Nucleus accumbens (tissue), 56 donors: ENCODE data around the gene SLC28A1.

Source experiments
- DNase-seq, 56 donors: peaks; one replicate each; lab custom pipeline; 2025; lab: John Stamatoyannopoulos, UW

The SLC28A1 gene

DNA sequence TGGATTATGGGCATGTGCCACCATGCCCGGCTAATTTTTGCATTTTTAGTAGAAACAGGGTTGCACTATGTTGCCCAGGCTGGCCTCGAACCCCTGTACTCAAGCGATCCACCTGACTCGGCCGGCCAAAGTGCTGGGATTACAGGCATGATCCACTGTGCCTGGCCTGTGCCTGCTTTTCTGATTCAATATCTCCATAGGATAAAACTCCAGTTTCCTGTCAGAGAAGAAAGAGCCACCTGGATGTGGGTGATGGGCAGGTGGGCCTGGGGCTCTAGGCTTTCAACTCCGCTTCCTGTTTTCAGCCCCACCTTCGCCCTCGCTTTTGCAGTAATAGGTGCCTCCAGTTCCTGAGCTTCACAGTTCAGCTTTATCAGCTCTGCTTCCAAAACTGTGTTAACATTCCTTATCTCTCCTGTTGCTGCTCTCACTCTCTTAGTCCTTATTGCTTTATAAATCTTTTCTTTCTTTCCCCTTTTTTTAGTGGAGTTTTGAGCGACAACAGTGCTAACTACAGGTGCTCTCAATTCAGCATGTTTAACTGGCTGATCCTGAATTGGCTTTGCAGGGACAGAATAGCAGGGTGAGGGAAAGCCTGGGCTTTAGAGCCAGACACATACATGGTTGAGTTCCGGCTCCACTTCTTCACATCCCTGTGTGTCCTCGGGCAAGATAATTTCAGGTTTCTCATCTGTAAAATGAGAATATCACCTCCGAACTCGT lies 76.1 kb downstream of the SLC28A1 start:
- no peak for DNase-seq

DNA sequence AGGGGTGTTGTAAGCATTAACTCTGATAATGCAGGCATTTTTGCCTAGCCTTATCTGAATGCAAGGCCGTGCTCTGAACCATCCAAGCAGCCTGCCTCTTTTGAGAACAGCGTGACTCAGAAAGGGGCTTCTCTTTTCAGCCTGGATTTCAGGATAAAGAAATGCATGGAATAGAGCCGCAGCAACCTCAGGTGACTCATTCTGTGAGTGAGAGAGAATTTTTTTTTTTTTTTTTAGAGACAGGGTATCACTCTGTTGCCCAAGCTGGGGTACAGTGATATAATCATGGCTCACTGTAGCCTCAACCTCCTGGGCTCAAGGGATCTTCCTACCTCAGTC lies 76.6 kb downstream of the SLC28A1 start:
- DNase-seq: no peak

DNA sequence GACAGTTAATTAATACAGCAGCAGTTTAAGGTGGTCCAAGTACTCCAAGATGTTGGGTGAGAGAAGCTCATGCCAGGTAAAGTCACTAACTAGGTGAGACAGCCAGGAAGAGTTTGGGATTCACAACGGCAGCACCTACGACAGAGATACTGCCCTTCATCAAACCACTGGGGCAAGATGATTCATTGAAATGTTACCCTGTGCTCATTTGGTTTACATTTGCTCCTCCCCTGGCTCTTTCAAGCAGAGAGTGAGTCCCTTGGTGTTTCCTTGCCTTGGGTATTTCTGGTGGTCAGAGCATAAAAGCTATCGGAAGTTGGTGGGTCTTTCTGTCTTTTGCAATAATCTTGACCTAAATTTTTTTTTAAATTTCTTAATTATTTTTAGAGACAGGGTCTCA lies 77.2 kb downstream of the SLC28A1 start:
- DNase-seq: no peak

DNA sequence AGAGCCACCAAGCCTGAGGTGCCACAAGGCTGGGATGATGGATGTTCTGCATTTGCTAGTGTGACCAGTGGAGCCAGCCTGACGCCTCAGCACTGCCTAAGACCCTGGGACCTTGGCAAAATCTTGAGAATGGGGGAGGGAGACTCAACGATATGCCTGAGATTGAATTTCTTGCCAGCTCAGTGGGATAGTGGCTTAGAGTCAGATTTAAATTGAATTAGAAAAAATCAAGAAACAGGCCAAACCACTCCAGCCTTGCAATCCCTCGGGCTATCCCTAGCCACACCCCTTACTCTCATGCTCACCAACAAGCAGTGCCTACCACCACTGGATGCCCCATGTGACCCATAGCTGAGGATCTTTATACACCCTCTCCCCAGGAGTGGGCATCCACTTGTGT lies 78.5 kb downstream of the SLC28A1 start:
- no peak for DNase-seq

DNA sequence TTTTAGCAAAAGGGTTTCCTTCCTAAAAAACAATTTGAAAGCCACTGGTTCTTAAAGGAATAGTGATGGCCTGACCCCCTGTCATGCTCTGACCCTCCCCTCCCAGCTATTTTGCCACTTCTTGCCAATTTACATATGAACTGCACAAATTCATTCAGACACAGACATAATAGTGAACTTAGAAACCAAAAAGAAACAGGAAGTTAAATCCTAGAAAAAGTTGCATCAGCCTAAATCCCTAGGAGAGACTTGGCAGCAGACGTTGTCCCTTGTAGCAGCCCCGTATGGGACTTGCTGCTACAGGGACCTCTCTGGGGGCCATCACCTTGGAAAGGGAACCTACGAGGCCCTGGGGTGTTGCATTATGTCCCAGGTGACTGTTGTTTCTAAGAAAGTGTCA lies 82.9 kb downstream of the SLC28A1 start:
- no peak for DNase-seq

DNA sequence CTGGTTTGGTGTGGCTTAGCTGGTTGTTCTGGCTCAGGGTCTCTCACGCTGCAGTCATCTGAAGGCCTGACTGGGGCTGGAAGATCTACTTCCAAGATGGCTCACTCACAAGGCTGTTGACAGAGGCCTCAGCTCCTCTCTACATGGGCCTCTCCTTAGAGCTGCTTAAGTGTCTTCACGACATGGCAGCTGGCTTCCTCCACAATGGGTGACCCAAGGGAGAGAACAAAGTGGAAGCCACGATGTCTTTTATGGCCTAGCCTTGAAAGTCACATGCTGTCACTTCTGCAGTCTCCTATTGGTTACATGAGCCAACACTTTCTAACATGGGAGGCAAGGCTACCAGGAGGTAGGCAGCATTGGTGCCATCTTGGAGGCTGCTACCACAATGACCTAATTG lies 83.8 kb downstream of the SLC28A1 start:
- DNase-seq: no peak

DNA sequence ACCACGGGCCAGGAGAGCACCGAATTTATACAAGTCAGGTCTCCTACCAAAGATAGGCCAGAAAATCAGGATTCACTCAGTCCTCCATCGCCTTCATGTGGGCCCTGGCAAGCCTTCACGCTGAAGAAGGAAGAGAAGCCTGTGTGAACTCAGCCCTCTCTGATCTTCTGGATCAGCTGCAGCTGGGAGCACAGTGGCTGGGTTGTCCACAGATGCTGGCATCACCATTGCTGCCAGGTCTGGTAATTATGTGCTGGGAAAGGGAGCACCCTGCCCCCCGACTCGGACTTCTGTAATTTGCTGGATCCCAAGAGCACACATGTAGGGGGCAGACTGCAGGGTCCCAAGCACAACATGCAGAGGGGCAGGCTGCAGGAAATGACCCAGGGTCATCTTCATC lies 84.8 kb downstream of the SLC28A1 start:
- peak in 31 of 56 donors; percentile 4 to 71 (median 31) for DNase-seq

DNA sequence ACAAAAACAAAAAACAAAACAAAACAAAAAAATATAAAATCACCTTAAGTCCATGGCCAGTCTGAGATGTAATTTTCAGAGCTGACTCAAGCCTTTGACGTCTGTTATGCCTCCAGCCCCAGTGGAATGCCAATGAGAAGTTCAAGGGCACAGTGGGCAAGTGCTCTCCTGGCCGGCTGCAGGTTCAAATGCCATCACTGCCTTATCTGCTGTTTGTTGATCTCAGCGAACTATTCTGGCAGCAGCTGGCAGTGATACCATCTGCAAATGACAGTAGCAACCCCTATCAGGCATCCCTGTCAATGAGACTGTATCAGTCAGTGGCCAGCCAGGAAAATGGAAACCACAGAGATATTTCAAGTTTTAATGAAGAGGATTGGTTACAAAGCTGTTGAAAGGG lies 86.4 kb downstream of the SLC28A1 start:
- no peak for DNase-seq

DNA sequence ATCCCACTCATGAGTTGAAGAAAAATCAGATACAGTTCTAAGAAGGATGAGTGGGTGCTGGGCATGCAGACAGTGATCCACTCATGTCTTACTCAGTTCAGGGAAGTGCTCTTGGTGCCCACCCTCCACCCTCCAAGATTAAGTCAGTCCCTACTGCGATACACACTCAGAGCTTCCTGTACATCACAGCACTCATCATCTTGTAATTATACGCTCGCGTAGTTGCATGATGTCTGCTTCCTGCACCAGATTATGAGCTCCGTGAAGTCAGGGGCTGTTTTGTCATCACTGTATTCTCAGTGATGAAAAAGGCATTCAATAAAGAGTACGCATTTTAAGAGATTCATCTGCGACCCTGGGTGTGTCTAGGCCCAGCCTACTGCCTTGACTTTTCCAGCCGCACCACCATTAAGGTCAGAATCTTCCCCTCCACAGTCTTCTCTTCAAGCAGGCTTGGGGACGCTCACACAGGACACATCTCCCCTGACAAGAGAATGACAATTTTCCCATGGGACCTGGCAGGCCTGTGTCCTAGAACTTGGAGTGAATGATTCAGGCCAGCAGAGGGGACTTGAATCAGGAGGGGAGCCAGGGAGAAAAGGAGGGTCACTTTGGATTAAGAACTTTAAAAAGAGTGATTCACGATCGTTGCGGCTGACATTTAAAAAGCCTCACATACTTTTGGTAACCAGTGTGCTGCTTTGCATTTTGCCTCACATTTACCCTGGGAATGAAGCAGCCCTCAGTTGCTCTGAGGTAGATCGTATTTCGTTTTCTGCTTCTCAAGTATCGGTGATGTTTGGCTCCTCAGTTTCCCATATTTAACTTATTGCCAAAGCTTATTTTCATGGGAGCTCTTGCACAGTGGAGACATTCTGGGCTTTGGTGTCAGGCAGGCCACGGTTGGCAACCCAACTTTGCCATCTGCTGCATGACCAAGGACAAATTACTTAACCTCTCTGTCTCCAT lies 89.3 kb downstream of the SLC28A1 start:
- DNase-seq: no peak

DNA sequence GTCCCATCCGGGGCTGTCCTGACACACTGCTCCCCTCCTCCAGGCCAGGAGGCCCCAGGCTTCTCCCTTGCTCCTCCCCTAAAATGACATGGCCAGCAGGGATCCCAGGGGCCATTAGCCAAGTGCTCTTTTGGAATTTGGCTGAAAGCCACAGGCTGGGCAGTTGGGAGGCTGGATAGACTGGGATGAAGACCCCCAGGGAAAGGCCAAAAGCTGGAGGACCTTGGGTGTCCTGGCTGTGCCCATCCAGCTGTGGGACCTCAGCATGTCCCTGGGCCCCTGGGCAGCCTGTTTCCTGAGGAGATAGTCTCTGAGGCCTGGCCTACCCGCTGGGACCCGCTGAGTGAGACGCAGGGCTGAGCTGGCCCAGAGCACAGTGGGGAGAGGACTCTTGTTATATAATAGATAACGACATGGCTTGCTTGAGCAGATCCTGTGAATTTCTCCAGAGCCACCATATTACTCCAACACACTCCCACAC lies 91.4 kb downstream of the SLC28A1 start:
- no peak for DNase-seq

DNA sequence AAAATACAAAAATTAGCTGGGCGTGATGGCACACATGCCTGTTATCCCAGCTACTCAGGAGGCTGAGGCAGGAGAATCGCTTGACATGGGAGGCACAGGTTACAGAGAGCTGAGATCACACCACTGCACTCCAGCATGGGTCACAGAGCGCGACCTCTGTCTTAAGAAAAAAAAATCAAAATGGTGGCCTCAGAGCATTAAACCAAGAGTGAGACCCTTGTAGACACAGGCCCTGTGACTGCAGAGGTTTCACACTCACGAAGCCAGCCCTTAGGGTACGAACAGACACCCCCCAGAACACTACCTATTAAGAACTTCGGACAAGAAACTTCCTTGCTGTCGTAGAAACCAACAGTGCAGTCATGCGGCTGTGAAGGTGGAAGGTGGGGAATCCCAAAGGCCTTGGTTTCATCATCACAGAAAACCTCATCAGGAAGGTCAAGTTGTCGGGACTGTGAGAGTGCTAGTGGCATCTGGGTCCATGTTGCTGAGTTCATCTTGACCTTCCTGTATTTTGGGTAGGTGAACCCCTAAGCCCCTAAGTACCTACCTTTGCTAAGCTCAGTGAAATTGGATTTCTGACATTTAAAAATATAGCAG lies 92.4 kb downstream of the SLC28A1 start:
- no peak for DNase-seq

DNA sequence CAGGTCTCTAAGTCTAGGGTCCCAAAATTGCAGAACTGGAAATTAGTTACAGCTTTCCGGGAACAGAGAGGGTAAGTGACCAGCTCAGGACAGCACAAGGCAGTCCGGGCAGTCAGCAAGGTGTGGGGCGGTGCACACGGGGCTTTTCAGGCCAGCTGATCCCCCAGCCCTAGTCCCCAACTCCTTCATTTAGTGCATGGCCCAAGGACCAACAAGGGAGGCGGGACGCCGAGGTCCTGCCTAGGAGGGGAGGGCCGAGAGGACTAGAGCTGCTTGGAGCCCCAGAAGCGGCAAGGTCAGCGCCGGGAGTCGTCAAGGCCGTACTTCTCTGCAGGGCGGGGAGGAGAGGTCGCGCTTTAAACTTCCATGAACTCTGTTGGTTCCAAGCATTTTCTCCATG lies 95.2 kb downstream of the SLC28A1 start:
- DNase-seq: peak in 5 of 56 donors; percentile 9 to 14 (median 12)

DNA sequence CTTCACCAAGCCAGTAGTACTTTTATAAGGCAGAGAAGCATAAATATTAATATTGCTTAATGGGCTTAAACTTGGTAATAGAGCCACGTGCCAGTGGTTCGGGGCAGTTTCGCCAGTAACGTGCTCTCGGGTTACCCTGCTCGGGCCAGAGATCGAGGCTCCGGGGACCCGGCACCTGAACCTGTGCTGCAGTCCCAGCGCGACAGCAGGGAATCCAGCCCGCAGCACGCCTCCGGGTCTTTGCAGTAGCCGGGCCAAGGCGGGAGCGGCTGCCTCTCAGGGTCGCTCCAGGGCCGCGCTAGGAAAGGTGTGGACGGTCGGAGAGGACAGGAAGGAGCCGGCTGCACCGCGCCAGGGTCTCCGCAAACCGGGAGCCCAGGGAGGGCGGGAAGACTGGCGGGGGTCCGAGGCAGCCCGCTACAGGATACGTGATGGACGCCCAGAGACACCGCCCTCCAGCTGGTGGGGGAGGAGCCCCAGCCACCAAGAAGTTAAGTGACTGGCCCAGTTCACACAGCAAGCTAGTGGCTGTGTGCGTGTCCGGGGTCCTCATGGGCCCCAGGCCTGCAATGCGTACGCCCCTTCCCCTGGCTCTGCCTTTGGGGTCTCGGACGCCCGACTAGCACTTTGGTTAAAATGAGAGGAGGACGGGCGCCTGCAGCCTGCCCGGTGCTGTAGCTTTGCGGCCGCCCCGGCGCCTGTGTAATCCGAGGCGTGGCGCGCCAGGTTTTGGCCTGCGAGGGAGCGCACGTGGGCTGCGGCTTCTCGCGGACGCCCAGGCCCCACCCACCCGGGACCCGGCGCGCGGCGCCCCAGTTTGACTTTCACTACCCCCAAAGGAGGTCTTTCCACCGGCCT lies 96.0 kb downstream of the SLC28A1 start:
- peak in 55 of 56 donors; percentile 70 to 98 (median 90) for DNase-seq

DNA sequence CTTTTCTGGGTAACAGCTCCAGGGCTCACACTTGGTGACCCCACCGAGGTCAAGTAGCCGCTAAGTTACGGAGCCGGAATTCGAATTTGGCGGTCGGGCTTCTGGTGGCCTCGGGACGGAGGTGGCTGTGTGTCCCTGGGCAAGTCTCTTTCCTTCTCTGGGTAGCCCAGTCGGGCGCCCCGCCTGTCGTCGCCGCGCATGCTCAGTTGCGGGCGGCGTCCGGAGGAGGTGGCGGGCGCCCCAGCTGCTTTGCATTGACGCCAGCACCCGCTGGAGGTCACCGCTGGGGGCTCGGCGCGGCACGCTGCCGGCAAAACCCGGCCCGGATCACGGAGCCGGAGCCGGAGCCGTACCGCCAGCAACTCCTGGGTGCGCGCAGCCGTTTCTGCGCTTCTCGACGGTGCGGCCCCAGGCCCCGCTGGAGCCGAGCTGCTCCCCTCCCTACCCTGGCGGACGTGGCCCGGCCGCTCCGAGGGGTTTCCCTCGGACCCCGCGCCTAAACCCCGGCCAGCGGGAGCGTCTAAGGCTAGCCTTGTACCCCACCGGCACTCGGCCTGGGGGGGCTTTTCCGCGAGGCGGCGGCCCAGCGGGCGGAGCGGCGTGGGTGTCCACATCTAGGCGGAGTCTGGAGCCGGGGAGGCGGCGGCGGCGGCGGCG lies 96.7 kb downstream of the SLC28A1 start:
- peak; percentile 13 to 96 (median 90) for DNase-seq

DNA sequence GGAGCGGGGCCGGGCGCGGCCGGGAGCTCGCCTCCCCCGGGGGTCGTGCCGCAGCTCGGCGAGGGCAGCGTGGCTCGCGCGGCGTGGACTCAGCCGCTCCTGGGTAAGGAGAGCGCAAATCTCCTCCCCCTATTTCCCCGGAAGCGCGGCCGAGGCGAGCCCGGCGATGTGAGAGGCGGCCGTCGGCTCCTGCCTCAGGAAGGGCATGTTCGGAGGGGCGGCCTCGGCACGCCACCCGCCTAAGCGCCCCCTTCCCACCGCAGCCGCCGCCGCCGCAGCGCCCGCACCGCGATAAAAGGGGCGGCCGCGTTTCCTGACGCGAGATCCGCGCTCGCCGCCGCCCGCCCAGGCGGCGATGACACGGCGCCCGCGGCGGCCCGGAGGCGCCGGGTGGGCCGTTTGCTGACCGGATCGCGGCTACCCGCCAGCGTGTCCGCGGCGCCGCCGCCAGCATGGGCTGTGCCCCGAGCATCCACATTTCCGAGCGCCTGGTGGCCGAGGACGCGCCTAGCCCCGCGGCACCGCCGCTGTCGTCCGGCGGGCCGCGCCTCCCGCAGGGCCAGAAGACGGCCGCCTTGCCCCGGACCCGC lies 97.3 kb downstream of the SLC28A1 start, which contains the start of gene PDE8A:
Gene PDE8A (plus strand): TSS at position 146 of the 590 bp plus-strand sequence. CDS start 307 bp downstream, at position 453.
- DNase-seq: peak in 19 of 56 donors; percentile 41 to 74 (median 55)

DNA sequence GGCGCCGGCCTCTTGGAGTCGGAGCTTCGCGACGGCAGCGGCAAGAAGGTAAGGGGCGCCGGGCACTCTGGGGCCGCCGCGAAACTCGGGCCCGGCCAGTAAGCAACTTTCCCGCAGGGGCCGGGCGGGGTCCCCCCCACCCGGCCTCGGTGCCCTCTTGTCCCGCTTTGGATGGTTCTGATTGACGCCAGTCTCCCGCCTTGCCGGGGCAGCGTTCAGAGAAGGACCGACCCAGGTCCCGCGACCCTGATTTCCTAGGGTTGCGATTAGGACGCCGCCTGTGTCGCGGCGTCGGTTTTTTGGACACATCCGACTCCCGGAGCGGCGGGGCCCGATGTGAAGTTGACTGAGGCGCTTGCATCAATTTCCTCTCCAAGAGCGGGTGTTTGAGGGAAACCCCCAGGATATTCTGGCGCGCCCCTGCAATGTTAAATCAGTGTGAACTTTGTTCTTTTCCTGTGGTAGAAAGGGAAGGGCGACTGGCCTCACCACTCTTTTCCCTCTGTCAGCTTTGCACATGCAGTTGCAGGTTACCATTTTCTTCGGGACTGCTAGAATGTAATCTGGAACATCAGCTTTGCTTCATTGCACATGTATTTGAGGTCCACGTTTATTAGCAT lies 97.9 kb downstream of the SLC28A1 start:
- DNase-seq: peak in 31 of 56 donors; percentile 10 to 56 (median 33)

DNA sequence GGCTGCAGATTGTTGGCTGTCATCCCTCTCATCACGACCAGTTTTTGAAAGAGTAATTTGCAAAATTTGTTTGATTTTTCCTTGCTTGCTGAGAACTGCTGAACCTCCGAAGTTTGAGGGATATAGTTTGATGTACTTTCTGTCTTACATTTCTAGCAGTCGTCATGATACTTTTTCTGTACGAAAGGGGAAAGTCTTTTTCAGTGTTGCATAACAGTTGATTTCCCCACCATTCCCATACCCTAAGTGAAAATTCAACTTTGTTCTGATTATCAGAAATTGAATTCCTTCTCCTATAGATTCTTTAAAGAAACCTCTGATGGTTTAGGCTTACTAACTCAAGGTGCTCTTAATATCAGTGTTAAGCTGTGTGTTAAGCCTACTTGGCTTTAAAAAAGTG lies 98.8 kb downstream of the SLC28A1 start:
- DNase-seq: no peak

DNA sequence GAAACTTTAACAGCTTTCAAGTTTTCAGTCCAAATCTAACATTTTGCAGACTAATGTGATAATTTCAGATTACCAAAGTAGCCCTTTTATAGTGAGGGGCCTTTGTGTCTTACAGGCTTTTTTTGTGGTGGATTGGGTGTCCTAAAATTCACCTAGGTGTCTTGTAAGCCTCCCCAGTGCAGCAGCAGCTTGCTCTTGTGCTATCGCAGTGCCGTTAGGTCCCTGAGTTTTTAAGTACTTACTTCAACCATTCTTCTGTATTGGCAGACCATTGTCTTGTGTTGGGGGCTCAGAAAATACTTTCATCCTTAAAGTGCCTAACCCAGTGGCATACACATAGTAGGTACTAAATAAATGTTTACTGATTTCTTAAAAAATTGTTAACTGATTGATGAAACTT lies 99.2 kb downstream of the SLC28A1 start:
- no peak for DNase-seq

DNA sequence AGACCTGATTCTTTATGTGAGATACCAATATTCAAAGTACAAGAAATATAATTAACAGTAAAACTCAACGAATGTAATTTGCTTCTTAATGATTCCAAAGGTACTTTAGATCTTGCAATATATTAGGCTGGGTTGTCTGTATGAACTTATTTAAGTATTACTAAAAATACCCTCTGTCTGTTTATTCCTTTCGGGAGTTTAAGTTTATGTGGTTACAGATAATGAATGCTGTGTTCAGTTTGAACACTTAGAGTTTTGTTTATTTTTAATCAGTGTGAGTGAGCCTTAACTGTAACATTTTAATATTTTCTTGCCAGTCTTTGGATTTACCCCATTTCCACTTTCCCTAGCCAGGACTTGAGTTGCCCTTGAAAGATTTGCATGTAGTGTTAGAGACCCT lies 100.7 kb downstream of the SLC28A1 start:
- no peak for DNase-seq
